Left cardiac atrium (tissue), 4 donors: ENCODE results near the gene MYOM1. TPM values are rescaled to one million over a fixed set of nuclear protein-coding genes. Genes with fewer than 3 reads are reported as not detected.

Experiments
- ATAC-seq, 2 donors: fragments of 200-7000 bp; cut with Tn5 transposase; one replicate each; pipeline ENCODE4 v1.9.1; 2020; ENCODE audit warnings: mild to moderate bottlenecking in 2 of 2, moderate library complexity in 2 of 2
- DNase-seq: peaks from one replicate; pipeline ENCODE4 v3.0.0-alpha.2; 2020
- intact Hi-C, 2 donors: fragments of 100-400 bp; cut with DNase I; formaldehyde crosslinking; loops; one replicate each; pipeline versions ENCODE4 v1.14.1 to v1.15.1; 2022 to 2023
- total RNA-seq, 2 donors: library from RNA; stranded (reverse); fragmentation: NEBNext Ultra II Directional; extraction: Animal tissue kit (Norgen Biotek cat#: 25700); gene quantifications; one replicate each; pipeline ENCODE4 v1.2.1, GENCODE V29; 2021
- donor health status: DM: no; HTN: yes; CAD: no.
- donor health status: DM: no; HTN: yes; CAD: no; lungs with severe emphysema.
- donor health status: DM: yes; HTN: yes; CAD: no.
- donor health status: Dilated cardiomyopathy.

The MYOM1 gene
- total RNA-seq, 2 donors from 2014 or later = 263 to 351 TPM

DNA sequence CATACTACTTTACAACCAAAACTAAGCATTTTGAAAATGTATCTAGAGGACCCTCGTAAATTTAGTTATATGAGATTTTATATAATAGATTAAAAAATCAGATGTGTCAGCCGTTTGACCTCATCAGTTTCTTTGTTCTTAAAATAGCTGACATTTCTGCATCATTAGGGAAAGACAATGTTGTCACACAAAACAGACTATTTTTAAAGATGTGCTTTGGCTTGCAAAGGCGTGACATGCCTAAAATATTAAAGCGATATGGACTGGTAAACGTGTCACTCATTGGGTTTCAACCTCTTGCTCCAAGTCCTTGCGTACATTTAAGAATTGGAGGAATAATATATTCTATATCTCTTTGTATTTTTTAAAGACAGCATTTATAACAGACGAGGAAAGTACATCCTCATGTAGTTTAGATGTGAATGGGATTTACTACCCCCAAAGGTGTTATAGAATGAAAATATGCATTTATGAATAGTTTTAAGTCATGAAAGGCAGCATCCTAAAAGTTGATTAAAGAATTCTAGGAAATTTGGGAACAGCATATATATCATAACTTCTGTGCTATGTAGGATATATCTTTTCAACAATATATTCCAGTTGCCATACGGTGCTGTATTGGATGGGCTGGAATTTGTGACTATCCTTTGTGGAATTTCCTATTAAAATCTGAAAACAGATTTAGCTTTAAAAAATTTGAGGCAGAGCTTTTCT lies 31.6 kb upstream of the MYOM1 start:
- DNase-seq (no peak), ATAC-seq (no peak)
- intact Hi-C loops = no loop called here

DNA sequence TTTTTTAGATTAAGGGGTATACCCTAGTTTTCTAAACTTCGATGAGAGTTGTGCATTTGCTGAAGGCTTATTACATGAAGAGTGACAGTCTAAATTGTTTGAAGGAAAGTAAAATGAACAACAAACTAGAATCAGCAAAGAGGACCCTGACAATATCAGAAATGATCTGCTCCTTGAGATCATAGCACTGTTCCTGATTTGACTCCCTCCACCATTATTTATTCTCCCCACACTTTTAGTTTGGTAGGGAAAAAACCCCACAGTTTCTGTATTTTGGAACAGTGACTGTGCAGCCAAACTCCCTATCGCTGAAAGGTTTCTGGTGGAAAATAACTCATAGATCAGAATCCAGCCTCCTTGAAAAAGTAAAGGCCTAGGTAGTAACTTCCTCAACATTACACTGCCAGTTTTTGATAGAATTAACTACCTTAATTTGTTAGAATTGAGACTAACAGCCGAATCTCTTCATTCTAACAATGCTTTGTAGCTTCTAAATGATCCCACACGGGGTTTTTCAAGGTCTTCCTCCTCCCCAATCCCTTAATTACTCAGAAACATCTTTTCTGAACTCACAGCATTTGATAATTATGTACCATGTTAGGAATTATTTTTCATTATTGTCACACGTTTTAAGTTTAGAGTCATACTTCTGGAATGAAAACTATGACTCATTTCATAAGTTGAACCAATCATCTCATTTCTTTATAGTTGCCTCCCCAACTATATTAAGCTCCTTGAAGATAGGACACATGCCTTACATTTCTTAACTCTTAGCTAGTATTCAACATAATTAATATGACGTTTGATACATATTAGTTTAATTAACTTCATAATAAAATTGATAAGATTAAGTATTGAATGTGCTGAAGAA lies 30.7 kb upstream of the MYOM1 start:
- ATAC-seq = no peak
- intact Hi-C loops = no loop called here
- no peak for DNase-seq

DNA sequence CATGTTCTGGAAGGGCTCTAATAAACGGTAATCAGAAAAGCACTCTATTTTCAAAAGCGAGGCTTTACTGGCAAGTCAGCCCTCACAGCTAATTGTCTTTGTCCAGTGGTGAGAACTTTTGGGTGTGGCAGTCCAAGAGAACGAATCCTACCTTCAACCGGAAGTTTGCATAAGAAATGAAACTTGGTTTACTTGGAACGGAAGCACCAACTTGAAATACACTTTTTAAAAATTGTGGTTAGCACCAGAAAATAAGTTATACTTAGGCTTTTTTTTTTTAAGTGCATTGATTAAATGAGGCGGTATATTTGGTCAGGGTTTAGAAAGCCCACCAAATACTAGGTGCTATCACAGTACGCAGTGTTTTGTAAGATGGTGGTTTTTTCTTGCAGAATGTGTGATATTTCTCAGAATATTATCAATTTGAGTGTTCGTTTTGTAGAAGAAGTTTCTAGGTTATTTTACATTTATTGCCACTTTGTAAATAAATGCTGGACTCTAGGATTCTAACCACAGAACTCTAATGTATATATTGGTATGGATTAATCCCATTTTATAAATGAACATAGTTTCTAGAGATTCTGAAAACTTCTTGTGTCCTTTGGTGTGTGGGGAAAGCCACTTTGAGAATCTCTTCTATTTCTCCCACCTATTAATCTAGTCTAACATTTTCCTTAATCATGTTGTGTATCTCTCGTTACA lies 29.0 kb upstream of the MYOM1 start:
- intact Hi-C loops = loop anchor here (5.0 to 10.0 kb wide), 6 partner anchors 62 to 317 kb away; no protein-coding TSS in a partner anchor
- ATAC-seq (no peak), DNase-seq (no peak)

DNA sequence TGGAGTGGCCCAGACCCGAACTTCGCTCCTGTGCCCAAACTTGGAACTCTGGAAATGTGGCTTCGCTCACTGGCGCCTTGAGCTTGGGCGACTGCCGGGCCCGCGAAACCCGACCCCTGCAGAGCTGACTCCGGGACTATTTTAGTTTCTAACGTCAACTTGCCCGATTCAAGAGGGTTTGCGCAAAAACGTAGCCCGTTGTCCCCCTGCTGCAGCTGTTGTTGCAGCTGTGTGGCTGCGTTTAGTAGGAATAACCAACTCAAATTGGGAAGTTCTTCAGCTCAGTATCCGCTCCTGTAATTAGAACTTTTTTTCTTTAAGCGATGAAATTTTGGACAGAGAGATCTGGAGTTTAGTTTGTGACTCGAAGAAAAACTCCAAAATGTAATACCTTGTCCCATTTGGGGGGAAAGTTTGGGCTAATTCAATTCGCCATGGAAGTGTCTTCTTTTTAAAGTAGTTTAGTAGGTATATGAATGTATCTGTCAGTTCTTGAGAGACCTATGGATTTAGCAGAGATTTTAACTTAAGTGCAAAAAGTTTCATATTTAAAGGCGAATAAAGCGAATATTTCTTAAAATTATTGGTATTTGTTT lies 28.4 kb upstream of the MYOM1 start:
- DNase-seq (no peak), ATAC-seq (peak; percentile 2 to 3)
- intact Hi-C loops = loop anchor here (5.0 to 10.0 kb wide), 6 partner anchors 61 to 316 kb away; no protein-coding TSS in a partner anchor

DNA sequence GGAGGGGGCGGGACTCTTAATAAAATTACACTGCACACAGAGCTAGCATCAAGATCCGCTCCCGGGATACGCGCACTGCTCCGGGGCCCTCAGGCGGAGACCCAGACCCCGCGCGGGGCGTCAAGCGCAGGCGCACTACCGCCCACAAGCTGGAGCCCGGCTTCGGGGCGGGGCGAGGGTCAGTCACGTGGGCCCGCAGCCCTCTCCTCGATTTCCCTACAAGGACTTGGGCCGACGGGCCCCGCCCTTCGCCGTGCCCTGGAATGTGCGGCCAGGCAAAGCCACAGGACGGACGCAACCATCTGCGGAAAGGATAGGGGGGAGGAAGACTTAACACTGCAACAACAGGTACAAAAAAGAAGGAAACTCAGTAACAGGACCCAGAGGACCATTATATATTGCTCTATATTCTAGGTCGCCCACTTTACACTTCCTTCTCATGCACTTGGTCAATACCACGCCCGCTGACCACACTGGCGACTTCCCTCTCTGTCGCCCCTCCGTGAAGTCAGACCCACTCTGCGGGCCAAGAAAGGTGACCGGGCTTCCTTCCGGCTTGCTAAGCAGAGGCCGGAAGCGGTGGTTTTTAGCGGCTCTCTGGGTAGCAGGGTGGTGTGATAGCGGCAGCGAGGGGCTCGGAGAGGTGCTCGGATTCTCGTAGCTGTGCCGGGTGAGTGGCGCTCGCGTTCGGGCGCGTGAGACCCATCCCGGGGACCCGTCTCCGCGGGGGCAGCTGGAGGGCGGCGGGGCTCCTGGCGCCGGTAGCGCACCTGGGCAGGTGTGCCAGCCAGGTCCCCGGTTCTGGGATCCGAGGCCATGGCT lies 27.7 kb upstream of the MYOM1 start, which contains the start of gene MYL12A:
TSS of gene MYL12A (plus strand) at position 562 of the 822 bp plus-strand sequence. CDS start 5,447 bp downstream, outside the sequence.
- intact Hi-C loops = loop anchor here (5.0 to 10.0 kb wide), 6 partner anchors 60 to 315 kb away; no protein-coding TSS in a partner anchor
- DNase-seq (peak; percentile 99), ATAC-seq (peak; percentile 89 to 90)

DNA sequence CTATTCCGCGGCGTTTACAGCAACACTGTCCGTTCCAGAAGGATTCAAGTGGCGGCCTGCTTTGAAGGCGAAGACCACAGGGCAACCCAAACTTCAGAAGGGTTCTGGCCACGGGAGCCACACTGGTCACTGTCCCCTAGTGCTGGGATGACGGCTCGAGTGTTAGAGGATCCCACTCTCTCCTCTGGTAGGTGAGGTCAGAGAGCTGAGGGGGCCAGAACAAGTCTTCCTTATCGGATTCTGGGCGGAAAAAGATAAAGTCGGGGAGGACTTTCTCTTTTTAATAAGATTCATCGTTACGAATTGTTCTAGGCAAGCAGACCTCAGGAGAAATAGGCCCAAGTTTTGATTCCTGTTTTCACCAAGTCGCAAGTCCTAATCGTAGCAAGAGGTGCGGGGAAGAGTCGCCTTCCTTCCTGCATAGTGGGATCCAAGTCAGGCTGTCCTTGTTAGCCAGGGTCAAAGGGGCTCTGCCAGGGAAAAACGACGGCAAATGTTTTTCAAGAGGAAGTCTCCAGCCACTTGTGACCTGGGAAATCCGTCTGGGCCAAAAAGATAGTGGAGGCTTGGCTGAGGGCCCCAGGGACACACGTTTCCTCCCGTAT lies 27.0 kb upstream of the MYOM1 start:
- ATAC-seq (peak; percentile 20 to 40), DNase-seq (peak; percentile 62)
- intact Hi-C loops = loop anchor here (5.0 to 10.0 kb wide), 6 partner anchors 59 to 314 kb away; no protein-coding TSS in a partner anchor

DNA sequence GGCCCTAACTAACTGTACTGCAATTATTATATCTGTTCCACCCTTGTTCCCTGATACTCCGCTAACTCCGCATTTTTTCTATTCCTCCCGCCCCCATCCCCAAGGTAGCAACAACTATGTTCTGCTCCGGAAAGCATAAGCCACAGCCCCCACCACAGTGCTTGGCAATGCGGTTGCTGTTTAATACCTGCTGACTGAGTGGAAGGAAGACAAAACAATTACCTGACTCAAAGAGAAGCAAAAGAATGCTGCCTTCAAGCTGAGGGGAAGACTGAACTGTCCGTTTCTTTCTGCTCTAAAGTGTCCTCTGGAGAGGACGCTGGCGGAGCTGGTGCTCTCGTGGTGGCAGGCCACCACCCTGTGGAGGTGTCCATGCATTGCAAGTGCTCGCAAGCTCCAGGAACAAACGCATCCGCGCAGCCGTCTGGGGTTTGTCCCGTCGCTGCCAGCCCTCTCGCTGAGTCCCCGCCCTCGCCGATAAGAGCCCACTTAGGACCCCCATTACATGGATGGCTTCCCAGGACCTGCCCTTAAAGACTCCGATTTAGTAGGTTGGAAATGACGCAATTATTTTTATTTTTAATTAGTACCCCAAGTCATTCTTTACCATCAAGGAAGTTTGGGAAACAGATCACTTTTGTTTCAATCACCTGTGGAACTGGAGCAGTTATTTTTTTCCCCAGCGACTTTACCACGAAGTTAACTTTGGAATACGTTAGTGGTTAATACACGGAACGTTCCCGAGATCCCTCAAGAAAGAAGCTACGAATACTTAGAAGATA lies 26.3 kb upstream of the MYOM1 start:
- intact Hi-C loops = loop anchor here (5.0 to 10.0 kb wide), 6 partner anchors 59 to 314 kb away; no protein-coding TSS in a partner anchor
- DNase-seq (peak; percentile 92), ATAC-seq (peak; percentile 69 to 78)

DNA sequence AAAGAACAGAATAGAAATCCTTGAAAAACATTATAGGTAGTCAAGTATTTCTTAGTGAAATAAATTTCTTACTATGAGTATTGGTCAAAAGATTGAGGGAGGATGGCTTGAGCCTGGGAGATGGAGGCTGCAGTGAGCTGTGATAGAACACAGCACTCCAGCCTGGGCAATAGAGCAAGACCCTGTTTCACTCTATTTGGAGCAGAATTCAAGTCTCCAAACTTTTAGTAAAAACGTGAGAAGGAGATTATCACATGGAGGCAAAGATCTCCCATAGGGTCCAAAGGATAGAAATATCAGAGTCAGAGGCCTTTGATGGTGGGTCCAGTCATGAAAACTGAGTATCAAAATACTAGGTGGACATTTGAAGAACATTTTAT lies 25.4 kb upstream of the MYOM1 start:
- intact Hi-C loops = loop anchor here (5.0 to 10.0 kb wide), 6 partner anchors 58 to 313 kb away; no protein-coding TSS in a partner anchor
- ATAC-seq = no peak
- DNase-seq = no peak

DNA sequence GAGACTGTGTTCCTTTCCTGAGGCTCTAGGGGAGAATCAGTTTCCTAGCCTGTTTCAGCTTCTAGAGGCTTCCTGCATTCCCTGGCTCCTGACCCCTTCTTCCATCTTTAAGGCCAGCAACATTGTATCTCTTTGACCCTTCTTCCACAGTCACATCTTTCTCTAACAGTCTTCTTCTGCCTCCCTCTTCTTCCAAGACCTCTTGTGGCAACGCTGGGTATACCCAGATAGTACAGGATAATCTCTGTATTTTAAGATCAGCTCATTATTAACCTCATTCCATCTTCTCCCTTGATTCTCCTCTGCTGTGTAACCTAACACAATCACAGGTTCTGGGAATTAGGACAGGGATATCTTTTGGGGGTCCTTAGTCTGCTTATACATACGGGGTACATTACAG lies 19.0 kb upstream of the MYOM1 start:
- no peak for ATAC-seq
- intact Hi-C loops = no loop called here
- DNase-seq = no peak

DNA sequence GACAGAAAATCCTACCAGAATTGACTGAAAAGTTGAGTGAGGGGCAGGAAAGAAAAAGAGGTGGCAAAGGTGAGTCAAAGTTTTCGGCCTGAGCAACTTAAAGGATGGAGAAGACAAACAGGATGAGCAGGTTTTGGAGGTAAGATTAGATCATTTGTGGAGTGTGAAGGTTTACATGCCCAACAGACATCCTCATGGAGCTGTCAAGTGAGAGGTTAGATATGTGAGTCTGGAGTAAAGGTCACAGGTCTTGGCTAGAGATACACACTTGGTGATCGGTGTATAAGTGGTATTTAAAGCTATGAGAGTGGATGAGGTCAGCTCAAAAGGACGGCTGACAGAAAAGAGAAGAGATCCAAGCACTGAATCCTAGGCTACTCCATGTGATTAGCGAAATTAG lies 16.7 kb upstream of the MYOM1 start:
- intact Hi-C loops = no loop called here
- no peak for DNase-seq
- peak in 1 of 2 donors; percentile 38 for ATAC-seq

DNA sequence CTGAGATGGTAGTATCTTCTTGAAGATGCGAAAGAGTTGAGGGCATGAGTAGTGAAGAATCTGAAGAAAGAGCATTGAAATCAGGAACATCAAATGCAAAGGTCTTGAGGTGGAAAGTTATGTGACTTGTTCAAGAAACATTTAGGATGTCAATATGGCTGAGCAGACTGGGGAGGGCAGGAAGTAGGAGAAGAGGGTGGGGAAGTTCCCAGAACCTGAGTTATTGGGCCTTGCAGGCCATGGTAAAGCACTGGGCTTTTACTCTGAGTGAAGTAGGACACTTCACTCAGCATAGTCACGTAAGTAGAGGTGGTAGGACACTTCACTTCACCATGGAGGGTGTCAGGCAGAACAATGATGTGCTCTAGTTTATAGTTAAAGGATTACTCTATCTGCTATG lies 16.1 kb upstream of the MYOM1 start:
- ATAC-seq = no peak
- intact Hi-C loops = no loop called here

DNA sequence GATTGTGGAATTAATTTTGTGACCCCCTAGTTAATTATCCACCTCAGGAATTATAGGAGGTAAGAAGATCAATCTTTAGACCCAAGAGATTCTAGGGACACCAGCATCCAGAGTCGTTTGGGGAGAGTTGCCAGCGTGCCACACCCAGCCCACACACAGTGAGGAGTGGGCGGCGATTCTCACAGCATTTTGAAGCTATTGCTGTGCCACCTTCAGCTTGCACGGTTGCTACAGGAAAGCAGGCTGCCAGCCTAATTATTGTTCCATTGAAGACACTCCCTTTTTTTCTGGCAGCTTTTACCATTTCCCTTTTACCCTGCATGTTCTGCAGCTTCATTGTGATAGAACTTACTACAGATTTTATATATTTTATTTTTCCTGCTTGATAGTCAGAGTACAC lies 14.7 kb upstream of the MYOM1 start:
- no peak for ATAC-seq
- DNase-seq = no peak
- intact Hi-C loops = no loop called here

More for the DNA sequence above, 16.1 kb upstream of the MYOM1 start:
- no peak for DNase-seq

DNA sequence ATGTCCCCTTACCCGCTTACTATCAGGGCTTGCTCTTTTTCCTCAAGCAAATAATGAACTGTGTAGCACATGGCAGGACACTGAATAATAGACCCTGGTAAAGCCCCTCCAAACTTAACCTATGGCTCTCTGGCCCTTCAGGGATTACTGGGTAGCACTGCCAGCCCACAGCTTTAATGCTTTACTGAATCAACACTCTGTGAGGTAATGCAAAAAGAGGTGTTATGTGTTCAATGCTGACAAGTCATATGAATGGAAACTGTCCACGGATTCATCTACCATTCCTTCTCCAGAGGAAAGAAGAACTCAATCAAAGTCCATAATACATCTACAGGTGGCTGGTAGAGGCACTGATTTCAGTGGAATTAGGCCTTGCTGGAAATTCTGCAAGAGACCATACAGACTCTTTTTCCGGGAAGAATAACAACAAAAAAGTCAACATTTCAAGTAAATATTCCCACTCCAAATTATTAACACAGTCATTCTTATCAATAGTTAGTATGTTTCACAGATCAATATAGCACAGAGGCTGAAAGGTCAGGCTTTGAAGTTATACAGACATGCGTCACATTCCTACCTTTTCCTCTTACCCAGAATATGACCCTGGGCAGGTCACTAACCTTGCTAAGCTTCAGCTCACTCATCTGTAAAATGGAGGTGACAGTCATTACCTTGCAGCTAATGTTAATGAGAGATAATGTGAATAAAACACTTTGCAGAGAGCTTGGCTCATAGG lies 13.8 kb upstream of the MYOM1 start:
- ATAC-seq (no peak), DNase-seq (no peak)
- intact Hi-C loops = no loop called here

DNA sequence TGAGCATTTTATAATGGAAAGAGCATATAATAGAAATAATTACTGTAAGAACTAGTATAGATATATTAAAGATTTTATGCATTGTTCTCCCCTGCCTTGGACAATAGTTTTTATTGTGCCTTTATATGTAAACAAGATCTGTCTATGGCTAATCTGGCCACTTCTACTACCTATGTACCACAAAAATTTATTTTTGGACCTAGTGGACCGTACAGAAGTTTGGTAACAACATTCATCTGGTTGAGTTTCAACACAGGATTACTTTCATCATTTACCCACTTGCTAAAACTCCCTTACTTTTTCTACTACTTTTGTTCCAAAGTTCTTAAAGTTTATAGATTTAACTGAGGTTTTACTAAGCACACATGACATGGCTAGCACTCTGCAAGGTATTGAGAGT lies 13.2 kb upstream of the MYOM1 start:
- ATAC-seq (no peak), DNase-seq (no peak)
- intact Hi-C loops = no loop called here

DNA sequence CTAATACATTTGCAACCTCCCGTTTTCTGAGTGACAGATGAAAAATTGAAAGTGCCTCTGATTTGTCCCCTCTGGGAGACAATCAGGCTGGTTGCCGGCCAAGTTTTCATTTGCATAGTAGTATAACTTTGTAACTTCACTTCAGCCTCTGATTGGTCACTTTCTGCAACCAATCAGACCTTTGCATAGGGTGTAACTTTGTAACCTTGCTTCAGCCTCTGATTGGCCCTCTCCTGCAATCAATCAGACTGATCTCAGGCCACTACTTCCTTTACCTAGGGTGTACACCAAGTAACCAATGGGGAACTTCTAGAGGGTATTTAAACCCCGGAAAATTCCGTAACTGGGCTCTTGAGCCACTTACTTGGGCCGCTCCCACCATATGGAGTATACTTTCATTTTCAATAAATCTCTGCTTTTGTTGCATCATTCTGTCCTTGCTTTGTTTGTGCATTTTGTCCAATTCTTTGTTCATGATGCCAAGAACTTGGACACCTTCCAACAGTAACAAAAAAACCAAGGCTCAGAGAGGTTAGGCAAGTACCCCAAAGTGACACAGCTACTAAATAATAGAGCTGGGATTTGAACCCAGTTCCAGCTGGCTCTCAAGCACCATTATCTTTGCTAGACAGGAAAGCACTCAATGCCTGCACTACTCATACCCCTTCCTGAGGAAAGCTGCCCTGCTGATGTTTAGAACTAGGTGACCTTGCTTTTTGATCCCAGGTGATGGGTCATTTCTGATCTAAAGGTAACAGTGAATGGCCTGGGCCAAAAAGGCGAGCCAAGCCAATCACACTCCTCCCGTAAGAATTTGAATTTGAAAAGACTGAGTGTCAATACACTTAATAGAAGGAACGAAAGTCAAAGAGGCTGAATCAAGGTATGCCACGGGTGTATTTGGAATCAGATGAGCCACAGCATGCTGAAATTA lies 10.9 kb upstream of the MYOM1 start:
- intact Hi-C loops = no loop called here
- ATAC-seq (no peak), DNase-seq (no peak)
